HFFc6 (cell line): ENCODE results near the gene FA2H. TPM values are rescaled to one million over a fixed set of nuclear protein-coding genes. Genes with fewer than 3 reads are reported as not detected.

Source experiments
- DNase-seq: peaks from one replicate; pipeline ENCODE4 v3.0.0-alpha.2; 2018
- H3K27ac Mint-ChIP-seq: 2 replicates; pipeline ENCODE4 v1.8.0; 2020; ENCODE audit warnings: mild to moderate bottlenecking, mixed read lengths
- H3K27me3 Mint-ChIP-seq: 2 replicates; pipeline ENCODE4 v1.8.0; 2021; ENCODE audit warnings: mild to moderate bottlenecking, moderate library complexity, mixed read lengths; ENCODE audit not compliant: insufficient read depth
- H3K36me3 Mint-ChIP-seq: 2 replicates; pipeline ENCODE4 v1.8.0; 2021; ENCODE audit warnings: low read depth, mixed read lengths
- H3K4me1 Mint-ChIP-seq: 2 replicates; pipeline ENCODE4 v1.8.0; 2020; ENCODE audit warnings: low read depth, mixed read lengths
- H3K4me3 Mint-ChIP-seq: 2 replicates; pipeline ENCODE4 v1.8.0; 2020; ENCODE audit warnings: mild to moderate bottlenecking, moderate library complexity, mixed read lengths
- H3K9me3 Mint-ChIP-seq: 2 replicates; pipeline ENCODE4 v1.8.0; 2020; ENCODE audit warnings: mild to moderate bottlenecking, mixed read lengths
- total RNA-seq, 6 experiments: library from RNA; stranded (reverse); fragmentation: NEBNext Ultra II Directional; extraction: Animal tissue kit (Norgen Biotek cat#: 25700); gene quantifications; 2 replicates in 1 of 6; 3 replicates in 5 of 6; pipeline ENCODE4 v1.2.3, GENCODE V29; 2021
- TF ChIP-seq, protein P1 (sequence below): fragments of 200-600 bp; sonication (generic); IDR thresholded peaks from 2 replicates; pipeline ENCODE4 v1.5.0; 2021; ENCODE audit warnings: antibody characterized with exemption, mild to moderate bottlenecking

FA2H gene
- total RNA-seq, 6 experiments from 2014 or later = not detected

DNA sequence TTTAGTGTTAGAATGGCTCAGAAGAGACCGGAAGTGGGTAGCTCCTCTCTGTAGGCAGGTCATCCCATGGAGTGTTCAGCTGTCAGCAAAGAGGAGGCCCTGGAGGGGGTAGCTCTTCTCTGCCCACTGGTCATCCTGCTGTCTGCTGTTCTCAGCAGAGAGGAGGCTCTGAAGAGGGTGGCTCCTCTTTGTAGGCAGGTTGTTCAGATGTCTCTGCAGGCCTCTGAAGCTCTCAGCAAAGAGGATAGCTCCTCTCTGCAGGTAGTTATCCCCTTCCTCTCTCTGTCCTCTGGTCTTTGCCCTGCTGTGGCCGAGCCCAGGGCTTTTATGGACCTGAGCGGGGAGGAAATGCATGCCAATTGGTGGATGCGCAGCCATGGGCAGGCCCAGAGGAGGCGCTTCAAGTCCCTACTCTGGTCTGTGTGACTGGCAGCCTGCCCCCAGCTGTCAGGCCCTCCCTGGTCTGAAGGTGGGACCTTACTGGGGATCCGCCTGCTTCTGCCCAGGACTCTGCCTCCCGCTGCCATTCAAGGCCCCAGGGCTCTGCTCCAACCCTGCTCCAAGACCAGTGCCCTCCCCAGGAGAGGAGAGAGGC lies 32.5 kb upstream of the FA2H start:
- TF ChIP-seq, protein P1, sequence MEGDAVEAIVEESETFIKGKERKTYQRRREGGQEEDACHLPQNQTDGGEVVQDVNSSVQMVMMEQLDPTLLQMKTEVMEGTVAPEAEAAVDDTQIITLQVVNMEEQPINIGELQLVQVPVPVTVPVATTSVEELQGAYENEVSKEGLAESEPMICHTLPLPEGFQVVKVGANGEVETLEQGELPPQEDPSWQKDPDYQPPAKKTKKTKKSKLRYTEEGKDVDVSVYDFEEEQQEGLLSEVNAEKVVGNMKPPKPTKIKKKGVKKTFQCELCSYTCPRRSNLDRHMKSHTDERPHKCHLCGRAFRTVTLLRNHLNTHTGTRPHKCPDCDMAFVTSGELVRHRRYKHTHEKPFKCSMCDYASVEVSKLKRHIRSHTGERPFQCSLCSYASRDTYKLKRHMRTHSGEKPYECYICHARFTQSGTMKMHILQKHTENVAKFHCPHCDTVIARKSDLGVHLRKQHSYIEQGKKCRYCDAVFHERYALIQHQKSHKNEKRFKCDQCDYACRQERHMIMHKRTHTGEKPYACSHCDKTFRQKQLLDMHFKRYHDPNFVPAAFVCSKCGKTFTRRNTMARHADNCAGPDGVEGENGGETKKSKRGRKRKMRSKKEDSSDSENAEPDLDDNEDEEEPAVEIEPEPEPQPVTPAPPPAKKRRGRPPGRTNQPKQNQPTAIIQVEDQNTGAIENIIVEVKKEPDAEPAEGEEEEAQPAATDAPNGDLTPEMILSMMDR = no peak
- Mint-ChIP-seq H3K4me3 (no peak overlapping the region), H3K27ac (no peak overlapping the region), H3K36me3 (peaks cover 8% of the 10 kb centered on the region), H3K27me3 (peaks cover 12% of the 10 kb centered on the region), H3K9me3 (no peaks in the 10 kb centered on the region; the same call in 1 of the 2 replicates), H3K4me1 (no peaks in the 10 kb centered on the region)
- DNase-seq = no peak

DNA sequence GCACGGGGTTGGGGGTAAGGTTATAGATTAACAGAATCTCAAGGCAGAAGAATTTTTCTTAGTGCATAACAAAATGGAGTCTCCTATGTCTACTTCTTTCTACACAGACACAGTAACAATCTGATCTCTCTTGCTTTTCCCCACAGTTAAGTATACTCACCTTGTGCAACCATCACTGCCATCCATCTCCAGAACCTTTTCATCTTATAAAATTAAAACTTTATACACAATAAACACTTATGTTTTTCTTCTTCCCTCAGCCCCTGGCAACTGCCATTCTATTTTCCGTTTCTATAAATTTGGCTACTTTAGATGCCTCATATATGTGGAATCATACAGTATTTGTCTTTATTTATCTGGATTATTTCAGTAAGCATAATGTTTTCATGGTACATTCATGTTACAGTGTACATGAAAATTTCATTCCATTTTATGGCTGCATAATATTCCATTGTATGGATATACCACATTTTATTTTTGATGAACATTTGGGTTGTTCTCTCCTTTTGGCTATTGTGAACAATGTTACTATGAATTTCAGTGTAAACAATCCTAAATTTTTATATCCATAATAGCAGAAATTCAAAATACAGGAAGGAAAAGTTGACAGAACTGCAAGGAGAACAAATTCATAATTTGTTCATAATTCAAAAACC lies 25.7 kb upstream of the FA2H start:
- no peaks in the 10 kb centered on the region for H3K4me1 Mint-ChIP-seq
- H3K9me3 Mint-ChIP-seq = no peaks in the 10 kb centered on the region; the same call in 1 of the 2 replicates
- no peak overlapping the region for H3K4me3 Mint-ChIP-seq
- DNase-seq = no peak
- TF ChIP-seq, protein P1 = no peak
- H3K36me3 Mint-ChIP-seq = peaks cover 1% of the 10 kb centered on the region; the same call in 1 of the 2 replicates
- H3K27ac Mint-ChIP-seq = no peak overlapping the region
- H3K27me3 Mint-ChIP-seq = peaks cover 12% of the 10 kb centered on the region

DNA sequence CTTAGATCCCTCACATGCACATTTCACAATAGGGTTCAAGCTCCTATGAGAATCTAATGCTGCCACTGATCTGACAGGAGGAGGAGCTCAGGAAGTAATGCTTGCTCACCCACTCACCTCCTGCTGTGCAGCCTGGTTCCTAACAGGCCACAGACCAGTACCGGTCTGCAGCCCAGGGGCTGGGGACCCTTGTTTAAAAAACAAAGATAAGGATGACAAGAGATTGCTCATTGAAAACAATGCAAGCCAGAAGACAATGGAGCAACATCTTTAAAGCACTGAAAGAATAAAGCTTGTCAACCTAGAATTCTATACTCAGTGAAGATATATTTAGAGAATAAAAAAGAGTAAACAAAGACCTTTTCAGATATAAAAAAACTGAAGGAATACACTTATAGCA lies 22.8 kb upstream of the FA2H start:
- Mint-ChIP-seq H3K4me3 (no peak overlapping the region), H3K27ac (no peak overlapping the region), H3K27me3 (peaks cover 9% of the 10 kb centered on the region), H3K9me3 (no peaks in the 10 kb centered on the region; the same call in 1 of the 2 replicates), H3K36me3 (no peaks in the 10 kb centered on the region), H3K4me1 (no peaks in the 10 kb centered on the region)
- DNase-seq = no peak
- TF ChIP-seq, protein P1 = no peak

DNA sequence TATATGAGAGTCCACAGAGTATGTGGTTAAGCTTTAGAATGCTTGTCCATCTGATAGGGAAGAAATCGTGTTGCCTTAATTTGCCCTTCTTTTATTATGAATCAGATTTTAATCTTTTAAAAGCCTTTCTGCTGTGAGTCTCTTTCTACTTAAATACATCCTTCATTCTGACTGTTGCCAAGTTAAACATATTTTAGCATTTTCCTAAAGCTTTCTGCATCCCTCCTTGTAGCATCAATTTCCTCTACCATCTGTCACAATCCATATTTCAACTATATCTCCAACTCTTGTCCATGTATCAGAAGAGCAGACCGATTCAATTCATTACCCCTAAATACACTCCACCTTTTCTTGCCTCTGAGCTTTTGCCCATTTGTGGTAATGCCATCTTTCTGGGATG lies 20.5 kb upstream of the FA2H start:
- H3K27me3 Mint-ChIP-seq = peaks cover 6% of the 10 kb centered on the region; the same call in 1 of the 2 replicates
- DNase-seq = no peak
- H3K4me3 Mint-ChIP-seq = no peak overlapping the region
- no peaks in the 10 kb centered on the region for H3K9me3 Mint-ChIP-seq
- no peak overlapping the region for H3K27ac Mint-ChIP-seq
- TF ChIP-seq, protein P1 = no peak
- no peaks in the 10 kb centered on the region for H3K36me3 Mint-ChIP-seq
- no peaks in the 10 kb centered on the region for H3K4me1 Mint-ChIP-seq

DNA sequence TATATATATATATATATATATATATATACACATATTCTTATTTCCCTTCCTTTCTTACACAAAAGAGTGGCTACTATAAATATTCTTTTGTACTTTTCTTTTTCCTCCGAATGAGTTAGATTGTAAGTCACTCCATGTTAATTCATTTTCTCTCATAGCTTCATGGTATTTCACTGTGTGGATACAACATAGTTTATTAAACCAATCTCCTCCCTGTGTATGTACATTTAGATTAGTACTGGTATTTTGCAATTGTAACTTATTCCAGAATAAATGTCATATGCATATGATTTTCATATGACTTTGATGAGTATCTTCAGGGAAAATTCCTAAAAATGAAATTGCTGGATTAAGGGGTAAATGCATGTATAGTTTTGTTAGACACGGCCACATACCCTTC lies 20.0 kb upstream of the FA2H start:
- Mint-ChIP-seq H3K36me3 (no peaks in the 10 kb centered on the region), H3K4me1 (no peaks in the 10 kb centered on the region), H3K27ac (no peak overlapping the region), H3K27me3 (peaks cover 6% of the 10 kb centered on the region; the same call in 1 of the 2 replicates), H3K9me3 (no peaks in the 10 kb centered on the region), H3K4me3 (no peak overlapping the region)
- no peak for DNase-seq
- TF ChIP-seq, protein P1 = no peak
